Fibroblast of mammary gland (primary cell): ENCODE results near the gene NKD1.

Experiments used
- DNase-seq: peaks from one replicate; pipeline ENCODE4 v3.0.0-alpha.2; 2010; ENCODE audit warnings: low read depth
- H3K4me3 ChIP-seq: 2 replicates; pipeline ENCODE4 v1.5.1; 2011; ENCODE audit warnings: low read depth, mild to moderate bottlenecking, low read length, moderate library complexity; ENCODE audit not compliant: control insufficient read depth
- CTCF ChIP-seq: conservative IDR thresholded peaks from 2 replicates; pipeline ENCODE4 v1.5.1; 2011; ENCODE audit warnings: low read depth, low read length, inconsistent platforms; ENCODE audit not compliant: control insufficient read depth, insufficient read depth

The NKD1 gene

GRCh38 chr16:50688083-50688482 lies 139.9 kb downstream of the NKD1 start:
- DNase-seq, result no peak
- no peak for TF ChIP-seq CTCF
- no peak overlapping the region for H3K4me3 ChIP-seq

- no peak for DNase-seq
- no peak overlapping the region for H3K4me3 ChIP-seq
- TF ChIP-seq CTCF, result no peak
Measured at GRCh38 chr16:50688867-50689266, 140.7 kb downstream of the NKD1 start.

GRCh38 chr16:50690177-50690576 lies 142.0 kb downstream of the NKD1 start:
- no peak for TF ChIP-seq CTCF
- no peak for DNase-seq
- H3K4me3 ChIP-seq, result no peak overlapping the region

- DNase-seq, result no peak
- no peak for TF ChIP-seq CTCF
- no peak overlapping the region for H3K4me3 ChIP-seq
Measured at GRCh38 chr16:50692644-50692998, 144.4 kb downstream of the NKD1 start.

- DNase-seq, result no peak
- TF ChIP-seq CTCF, result no peak
- peak within 1 kb of the TSS; percentile 10 for H3K4me3 ChIP-seq
Measured at GRCh38 chr16:50692999-50693781, 145.0 kb downstream of the NKD1 start, which contains the start of gene NOD2. Gene NOD2 (plus strand): TSS chr16:50693606. CDS start chr16:50699496, 5,890 bp downstream.

- no peak overlapping the region for H3K4me3 ChIP-seq
- DNase-seq, result no peak
- no peak for TF ChIP-seq CTCF
Measured at GRCh38 chr16:50694206-50694605, 146.0 kb downstream of the NKD1 start.
